ENCODE data around the gene EZH2.

GRCh38 chr7:148901178-148901577 lies 17.1 kb upstream of the EZH2 start:
- TF ChIP-seq, protein P1, sequence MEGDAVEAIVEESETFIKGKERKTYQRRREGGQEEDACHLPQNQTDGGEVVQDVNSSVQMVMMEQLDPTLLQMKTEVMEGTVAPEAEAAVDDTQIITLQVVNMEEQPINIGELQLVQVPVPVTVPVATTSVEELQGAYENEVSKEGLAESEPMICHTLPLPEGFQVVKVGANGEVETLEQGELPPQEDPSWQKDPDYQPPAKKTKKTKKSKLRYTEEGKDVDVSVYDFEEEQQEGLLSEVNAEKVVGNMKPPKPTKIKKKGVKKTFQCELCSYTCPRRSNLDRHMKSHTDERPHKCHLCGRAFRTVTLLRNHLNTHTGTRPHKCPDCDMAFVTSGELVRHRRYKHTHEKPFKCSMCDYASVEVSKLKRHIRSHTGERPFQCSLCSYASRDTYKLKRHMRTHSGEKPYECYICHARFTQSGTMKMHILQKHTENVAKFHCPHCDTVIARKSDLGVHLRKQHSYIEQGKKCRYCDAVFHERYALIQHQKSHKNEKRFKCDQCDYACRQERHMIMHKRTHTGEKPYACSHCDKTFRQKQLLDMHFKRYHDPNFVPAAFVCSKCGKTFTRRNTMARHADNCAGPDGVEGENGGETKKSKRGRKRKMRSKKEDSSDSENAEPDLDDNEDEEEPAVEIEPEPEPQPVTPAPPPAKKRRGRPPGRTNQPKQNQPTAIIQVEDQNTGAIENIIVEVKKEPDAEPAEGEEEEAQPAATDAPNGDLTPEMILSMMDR (IDR thresholded peaks at IDR 0.05), result no peak
- TF ChIP-seq POLR2AphosphoS5 (IDR thresholded peaks at IDR 0.05), result no peak
- no peak for TF ChIP-seq POLR2A (IDR thresholded peaks at IDR 0.05)

Measured in prostate gland (tissue), 2 donors.